HG03432 (cell line): ENCODE results near the gene BLOC1S1.

Experiments
- ATAC-seq: cut with Tn5 transposase; IDR thresholded peaks from one replicate; pipeline ENCODE4 v1.9.1; 2021; ENCODE audit warnings: mild to moderate bottlenecking, moderate library complexity; ENCODE audit not compliant: unreplicated experiment

The BLOC1S1 gene

DNA sequence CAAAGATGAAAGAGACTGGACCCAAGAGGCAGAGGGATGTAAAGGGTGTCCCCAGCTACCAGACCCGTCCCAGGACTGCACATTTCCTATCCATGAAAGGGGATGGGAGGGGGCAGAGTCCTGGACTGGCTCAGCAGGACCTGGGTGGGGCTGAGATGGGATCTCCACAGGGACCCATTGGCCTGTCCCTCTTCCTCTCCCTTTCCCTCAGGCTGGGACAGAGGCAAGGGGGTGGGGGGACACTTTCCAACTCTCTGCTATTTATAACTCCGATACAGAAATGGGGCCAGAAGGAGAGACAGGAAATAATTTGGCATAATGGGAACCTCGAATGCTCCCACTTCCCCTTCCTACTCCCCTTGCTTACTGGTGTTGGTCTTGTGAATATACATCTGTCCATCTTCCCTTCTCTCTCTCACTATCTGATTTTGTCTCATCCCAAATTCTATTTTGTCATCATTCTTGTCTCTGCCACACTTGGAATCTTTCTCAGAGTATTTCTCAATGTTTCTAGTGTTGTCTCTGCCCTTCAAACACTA lies 7.1 kb upstream of the BLOC1S1 start:
- ATAC-seq = no peak

DNA sequence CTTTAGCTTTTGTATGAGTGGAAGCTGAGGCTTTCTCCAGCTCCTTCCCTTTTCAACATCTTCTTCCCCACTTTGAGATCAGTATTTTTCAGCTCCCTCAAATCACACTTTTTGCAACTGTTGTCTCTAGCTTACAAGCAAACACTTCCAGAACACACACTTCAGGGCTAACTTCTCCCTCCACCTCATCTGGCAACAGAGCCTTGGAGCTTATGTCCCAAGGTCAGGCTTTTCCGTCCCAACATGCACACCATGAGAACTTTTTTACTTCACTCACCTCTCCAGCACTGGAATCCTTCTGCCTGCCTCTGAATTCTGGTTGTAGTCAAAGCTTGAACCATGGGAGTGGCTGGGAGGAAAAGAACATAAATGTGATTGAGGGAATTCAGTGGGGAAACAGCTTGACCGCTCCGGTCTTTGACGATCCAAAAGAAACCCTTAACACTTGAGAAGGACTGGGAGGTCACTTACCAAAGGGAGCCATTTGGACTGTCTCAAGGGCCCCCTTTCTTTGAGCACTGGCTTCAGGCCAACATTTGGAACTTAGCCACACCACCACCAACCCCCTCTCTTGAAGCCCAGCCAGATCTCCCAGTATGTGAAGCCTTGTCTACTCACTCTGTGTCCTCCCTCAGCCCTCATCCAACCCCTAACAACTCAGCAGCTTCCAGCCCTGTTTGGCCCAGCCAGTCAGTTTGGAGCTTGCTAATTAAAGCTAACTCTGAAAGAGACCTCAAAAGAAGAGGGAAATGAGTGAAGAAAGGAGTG lies 3.9 kb upstream of the BLOC1S1 start:
- ATAC-seq = no peak

DNA sequence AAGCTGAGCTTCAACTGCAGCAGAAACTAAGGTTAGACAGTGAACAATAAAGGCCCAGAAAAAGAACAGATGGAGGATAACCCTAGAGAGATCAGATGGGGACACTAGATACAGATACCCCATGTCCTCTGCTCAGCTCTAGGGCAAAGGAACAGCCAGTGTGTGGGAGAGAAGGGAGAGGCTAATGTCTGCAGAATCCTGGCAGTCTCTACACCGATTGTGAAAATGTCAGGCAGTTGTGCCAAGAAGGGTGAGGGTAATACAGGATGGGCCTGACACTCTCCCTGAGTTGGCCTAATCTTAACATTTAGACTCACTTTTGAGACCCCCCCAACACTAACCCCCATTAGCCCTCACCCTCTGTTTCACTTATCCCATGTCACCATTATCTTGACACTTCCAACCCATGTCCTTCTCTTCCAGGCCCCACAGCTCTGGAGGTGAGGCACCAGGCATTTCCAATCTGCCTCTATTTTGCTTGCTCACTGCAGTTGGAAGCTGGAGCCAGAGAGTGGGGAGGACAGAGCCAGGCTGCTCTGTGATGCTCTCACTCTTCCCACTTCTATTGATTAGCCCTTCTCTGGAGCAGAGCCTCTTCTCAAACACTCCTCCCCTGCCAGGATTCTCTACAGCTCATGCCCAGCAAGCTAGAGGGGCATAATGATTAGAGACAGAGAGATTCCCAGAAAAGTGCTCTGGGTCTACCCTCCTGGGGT lies 3.0 kb upstream of the BLOC1S1 start:
- no peak for ATAC-seq

DNA sequence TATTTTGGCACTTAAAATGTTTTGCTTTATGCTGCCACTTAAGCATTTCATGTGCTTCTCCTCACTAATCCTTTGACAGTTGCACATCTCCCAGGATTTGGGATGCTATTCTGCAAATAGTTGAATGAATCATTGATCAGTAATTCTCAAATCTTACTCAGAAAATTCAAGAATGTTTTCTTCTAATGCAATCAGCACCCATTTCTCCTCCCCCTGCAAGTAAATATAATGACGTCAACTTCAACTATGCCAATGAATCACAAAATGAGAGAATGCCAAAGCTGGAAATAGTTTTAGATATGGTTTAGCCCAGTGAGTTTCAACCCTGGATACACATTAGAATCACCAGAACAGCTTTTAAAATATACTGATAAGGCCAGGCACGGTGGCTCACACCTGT lies 2.1 kb upstream of the BLOC1S1 start:
- ATAC-seq = no peak

DNA sequence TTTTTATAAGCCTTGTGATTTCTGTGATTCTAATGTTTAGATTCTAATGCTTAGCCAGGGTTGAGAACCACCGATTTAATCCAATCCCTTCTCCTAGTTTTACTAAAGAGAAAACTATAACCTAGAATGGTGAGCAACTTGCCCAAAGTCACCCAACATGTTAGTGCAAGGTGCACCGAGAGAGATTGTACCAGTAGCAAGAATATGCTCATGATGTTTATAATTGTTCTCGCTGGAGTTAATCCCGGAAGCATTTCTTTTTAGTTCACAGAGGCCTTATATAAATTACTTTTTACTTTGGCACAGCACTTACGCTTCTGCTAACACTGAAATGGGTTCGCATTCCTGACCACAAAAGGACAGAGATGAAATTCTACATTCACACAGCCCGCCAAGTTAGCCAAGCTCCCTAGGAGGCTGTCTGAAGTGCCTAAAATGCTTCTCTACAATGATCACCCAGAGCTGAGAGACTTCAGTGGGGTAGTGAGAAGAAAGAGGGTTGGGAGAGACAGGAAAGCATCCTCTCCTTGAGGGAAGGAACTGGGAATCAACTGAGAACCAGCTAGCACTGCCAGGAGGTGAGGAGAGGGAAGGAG lies 579 bp upstream of the BLOC1S1 start:
- no peak for ATAC-seq

DNA sequence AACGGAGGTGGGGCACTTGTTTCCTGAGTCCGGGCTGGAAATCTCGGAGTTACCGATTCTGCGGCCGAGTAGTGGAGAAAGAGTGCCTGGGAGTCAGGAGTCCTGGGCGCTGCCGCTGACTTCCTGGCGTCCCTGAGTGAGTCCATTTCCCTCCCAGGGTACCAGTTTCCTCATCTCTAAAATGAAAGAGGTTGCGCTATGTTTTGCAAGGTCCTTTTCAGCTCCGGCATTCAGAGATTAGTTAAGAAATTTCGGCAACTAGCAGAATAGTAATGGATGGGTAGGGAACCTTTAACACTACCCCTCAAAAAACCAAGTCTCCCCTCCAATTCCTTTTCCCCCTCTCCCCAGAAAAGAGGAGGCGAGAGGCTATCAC lies 724 bp downstream of the BLOC1S1 start:
- ATAC-seq = no peak

DNA sequence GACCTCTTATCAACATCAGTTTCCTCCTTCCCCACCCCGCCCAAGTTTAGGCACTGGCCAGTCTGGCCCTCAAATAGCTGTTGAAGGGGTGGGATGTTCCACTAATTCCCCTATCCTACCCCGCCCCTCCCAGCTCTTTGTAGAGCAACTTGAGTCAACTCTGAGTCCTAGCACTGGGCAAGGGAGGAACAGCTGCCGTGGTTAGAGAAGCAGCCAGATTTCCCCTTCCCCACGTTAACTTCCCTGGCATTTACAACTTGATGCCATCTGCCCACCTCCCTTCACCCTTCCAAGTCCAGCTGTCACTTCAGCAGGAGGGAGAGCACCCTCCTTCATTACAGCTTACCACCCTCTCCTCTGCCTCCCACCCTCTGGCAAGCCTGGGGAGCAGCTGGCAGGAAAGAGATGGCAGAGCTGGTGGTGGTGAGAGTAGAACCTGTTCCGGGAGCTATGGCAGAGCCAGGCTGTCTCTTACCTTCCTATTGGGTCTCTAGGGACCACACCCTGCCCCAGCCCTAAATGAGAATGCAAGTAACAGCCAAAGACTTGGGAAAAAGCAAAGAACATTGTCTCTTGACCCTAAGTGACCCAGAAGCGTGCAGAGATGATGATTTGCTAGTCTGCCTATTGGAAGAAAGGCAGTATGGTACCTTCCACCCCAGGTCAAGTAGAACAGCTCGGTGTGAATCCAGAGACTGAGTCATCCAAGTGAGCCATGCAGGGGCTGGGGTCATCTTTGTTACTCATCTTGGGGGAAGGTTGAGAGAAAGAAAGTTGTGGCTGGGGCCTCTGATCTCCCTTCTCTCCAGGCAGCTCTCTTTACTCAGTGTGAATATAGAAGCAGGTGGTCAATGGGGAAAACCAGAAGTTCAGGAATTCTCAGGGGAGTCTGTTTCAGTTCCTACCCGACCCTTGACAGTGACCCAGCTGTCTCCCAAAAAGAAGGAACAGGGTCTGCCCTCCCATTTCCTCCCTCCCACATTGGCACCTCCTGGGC lies 1.5 kb downstream of the BLOC1S1 start:
- ATAC-seq = no peak

DNA sequence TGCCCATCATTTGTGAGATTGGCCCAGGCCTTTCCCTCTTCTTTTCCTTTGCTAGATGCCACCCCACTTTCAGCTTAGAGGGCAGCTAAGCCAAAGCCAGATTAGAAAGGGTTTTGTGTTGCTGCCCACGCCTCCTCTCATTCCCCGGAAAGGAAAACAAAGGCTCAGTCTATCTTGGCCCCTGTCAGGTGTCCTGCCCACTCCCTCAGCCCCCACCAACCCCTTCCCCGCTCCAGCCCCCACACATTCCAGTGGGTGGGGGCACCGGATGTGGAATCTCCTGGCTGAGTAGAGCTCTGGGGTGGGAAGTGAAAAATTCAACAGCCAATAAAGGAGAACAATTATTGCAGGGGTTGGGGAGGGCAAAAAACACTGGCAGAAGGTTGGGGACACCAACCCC lies 2.2 kb downstream of the BLOC1S1 start:
- ATAC-seq = no peak

DNA sequence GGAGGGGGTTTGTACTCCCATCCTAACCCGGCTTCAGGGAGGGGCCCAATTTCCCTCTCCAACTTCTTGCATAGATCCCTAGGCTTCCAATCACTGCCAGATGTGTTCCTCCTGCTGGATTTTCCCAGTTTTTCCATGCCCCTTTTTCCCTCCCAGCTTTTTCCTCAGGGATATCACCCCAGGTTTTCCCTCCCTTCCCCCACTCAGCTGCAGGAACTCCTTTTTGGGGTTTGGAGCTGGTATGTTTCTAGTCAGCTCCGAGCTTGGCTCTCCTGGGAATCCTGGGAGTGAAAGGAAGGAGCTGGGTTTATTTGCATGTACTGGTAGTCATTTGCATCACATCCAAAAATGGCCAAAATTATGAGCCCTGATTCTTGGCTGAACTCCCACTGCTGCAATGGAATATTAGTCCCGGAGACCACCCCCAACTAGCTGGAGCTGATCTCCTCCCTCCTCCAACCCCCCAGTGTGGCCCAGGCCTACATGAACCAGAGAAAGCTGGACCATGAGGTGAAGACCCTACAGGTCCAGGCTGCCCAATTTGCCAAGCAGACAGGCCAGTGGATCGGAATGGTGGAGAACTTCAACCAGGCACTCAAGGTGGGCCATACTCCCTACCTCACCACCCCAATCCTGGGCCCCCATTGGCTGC lies 2.9 kb downstream of the BLOC1S1 start:
- no peak for ATAC-seq

DNA sequence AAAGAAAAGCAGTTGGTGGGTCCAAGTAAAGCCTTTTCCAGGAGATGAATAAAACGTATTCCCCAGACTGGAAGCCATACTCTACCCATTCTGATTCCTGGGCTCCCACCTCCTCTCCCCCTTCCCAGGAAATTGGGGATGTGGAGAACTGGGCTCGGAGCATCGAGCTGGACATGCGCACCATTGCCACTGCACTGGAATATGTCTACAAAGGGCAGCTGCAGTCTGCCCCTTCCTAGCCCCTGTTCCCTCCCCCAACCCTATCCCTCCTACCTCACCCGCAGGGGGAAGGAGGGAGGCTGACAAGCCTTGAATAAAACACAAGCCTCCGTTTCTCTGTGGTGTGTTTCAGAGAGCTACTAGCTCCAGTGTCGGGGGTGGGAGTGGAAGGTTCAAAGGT lies 3.5 kb downstream of the BLOC1S1 start:
- no peak for ATAC-seq

DNA sequence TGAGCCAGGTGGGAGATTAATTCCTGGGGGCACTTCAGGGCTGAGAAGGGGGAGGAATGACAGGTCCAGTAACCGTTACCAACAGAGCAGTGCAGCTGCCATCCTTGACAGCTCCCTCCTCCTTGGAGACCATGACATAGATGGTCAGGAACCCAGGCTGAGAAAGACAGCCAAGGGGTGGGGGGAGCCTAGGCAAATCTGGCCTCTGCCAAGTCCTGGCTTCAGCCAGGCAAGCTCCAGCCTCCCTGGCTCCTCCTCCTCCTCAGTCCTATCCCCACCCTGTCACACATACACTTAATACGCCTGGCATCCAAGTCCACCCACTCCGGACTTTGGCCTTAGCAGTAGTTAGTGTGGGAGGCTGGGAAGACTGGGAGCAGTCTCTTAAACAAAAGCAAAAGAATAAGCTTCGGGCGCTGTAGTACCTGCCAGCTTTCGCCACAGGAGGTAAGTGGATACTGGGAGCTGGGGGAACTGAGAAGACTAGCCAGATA lies 4.3 kb downstream of the BLOC1S1 start, which contains the start of gene RDH5:
RDH5 (plus strand) TSS at position 323 of the 494 bp plus-strand sequence. CDS start 792 bp downstream, outside the sequence.
- no peak for ATAC-seq

DNA sequence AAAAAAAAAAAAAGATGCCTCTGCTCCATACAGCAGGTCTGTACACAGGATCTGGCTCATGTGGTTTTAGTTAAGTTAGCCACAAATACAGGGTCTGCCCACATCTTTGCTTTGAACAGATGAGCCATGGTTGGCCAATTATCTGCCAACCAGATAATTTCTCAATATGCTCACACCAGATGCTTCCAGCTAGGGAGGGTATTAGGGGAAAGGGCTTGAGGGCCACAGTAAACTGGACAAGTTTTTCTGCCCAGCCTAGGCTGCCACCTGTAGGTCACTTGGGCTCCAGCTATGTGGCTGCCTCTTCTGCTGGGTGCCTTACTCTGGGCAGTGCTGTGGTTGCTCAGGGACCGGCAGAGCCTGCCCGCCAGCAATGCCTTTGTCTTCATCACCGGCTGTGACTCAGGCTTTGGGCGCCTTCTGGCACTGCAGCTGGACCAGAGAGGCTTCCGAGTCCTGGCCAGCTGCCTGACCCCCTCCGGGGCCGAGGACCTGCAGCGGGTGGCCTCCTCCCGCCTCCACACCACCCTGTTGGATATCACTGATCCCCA lies 5.1 kb downstream of the BLOC1S1 start:
- no peak for ATAC-seq

DNA sequence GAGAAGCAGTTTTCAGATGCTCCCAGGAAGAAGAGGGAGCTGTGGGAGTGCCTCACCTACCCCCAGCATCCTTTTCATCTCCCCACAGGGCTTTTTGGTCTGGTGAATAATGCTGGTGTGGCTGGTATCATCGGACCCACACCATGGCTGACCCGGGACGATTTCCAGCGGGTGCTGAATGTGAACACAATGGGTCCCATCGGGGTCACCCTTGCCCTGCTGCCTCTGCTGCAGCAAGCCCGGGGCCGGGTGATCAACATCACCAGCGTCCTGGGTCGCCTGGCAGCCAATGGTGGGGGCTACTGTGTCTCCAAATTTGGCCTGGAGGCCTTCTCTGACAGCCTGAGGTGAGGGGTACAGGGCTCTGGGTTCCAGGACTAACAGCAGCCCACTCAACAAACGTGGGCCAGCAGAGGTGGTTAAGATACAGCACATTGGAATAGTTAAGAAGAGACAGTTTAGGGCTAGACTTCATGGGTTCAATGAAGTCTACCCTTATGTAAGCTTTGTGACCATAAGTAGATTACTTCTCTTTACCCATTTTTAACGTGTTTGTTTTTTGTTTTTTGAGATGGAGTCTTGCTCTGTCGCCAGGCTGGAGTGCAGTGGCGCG lies 5.9 kb downstream of the BLOC1S1 start:
- ATAC-seq = no peak

DNA sequence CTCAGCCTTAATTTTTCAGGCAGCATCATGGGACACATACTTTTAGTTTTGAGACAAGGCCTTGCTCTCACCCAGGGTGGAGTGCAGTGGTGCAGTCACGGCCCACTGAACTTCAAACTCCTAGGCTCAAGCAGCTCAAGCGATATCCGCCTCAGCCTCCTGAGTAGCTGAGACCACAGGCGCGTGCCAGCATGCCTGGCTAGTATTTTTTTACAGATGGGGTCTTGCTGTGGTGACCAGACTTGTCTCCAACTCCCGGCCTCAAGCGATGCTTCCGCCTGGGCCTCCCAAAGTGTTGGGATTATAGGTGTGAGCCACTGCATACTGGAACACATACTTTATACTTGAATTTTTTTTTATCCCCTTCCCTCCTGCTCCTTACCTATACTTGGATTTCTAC lies 7.1 kb downstream of the BLOC1S1 start:
- no peak for ATAC-seq

DNA sequence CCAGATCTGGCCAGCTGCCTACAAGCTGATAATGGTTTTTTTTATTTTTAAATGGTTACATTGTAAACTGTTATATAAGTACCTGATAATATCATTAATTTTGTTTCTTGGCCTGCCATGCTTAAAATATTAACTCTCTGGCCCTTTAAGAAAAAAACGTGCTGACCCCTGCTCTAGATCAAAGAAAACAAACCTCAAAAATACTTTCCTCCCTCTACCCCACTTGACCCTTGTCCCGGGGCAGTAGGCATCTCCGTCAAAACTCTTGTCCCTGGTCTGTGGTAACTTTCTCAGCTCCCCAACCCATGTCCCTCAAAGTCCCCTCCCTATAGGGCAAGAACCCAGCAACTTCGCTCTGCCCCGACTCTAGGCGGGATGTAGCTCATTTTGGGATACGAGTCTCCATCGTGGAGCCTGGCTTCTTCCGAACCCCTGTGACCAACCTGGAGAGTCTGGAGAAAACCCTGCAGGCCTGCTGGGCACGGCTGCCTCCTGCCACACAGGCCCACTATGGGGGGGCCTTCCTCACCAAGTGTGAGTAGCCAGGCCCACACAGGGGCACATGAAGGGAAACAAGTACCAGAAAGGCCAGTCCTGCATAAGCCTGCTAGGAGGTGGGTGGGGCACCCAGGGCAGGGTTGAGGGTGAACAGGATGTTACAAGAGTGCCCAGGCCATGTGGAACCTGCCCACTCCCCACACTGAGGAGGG lies 7.8 kb downstream of the BLOC1S1 start:
- ATAC-seq = no peak

DNA sequence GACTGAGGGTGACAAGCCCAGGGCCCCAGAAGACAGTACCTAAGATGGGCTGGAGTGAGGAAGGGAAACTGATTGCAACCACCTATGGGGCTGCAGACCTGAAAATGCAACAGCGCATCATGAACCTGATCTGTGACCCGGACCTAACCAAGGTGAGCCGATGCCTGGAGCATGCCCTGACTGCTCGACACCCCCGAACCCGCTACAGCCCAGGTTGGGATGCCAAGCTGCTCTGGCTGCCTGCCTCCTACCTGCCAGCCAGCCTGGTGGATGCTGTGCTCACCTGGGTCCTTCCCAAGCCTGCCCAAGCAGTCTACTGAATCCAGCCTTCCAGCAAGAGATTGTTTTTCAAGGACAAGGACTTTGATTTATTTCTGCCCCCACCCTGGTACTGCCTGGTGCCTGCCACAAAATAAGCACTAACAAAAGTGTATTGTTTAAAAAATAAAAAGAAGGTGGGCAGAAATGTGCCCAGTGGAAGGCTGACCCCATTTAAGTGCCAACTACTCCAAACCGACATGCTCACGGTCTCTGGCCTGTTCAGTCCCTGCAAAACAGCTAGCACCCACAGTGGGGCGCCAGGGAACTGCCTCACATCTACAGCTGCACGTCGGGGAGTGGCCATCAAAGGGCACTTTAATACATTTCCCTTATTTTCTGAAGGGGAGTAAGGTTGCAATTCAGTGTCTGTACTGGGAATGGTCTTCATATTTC lies 8.5 kb downstream of the BLOC1S1 start:
- ATAC-seq = no peak

DNA sequence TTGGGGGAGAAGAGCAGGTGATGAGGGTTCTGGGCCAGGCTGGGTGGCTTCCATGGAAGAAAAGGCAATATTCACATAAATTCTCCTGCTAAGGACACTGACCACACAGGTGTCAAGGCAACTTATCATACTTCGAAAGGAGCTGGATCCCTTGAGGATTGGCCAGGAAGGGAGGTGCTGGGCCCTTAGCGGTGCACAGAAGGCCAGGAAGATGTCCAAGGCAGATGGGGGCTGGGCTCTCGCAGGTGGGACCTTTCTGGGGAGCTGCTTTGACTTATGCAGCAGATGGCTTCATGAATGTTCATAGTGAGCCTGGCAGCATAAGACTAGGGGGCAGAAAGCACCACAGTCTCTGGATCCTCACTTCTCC lies 9.1 kb downstream of the BLOC1S1 start:
- ATAC-seq = no peak

DNA sequence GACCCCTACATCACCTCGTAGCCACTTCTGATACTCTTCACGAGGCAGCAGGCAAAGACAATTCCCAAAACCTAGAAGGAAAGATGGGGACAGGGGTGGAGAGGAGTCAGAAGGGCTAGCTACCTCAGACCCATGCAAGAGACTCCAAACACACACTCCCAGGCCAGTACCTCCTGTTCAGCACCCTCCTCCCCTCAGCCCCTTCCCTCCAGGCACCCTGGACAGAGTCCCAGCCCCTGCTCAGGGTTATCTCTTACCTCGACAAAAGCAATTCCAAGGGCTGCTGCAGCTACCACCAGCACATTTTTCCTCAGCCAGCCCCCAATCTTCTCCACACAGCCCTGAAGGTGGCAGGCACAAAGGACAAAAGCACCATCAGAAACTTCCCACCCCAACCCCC lies 9.7 kb downstream of the BLOC1S1 start:
- ATAC-seq = no peak
